Stimulated activated CD8-positive, alpha-beta memory T cell treated with anti-CD3 and anti-CD28 coated beads, Interleukin-12 subunit alpha, Interleukin-12 subunit beta, amount 100 ng/mL, for 24 hours (primary cell): Measurements from ENCODE around the gene TRIM37.

Experiments used
- DNase-seq: peaks from one replicate; pipeline ENCODE4 v3.0.0-alpha.2; 2020; ENCODE audit errors: extremely low read depth

Gene TRIM37

GRCh38 chr17:58947411-58947810 lies 159.3 kb downstream of the TRIM37 start:
- no peak for DNase-seq

- no peak for DNase-seq
These were observed 162.5 kb downstream of the TRIM37 start for GRCh38 chr17:58944166-58944565.

- DNase-seq, result no peak
These were observed 170.4 kb downstream of the TRIM37 start for GRCh38 chr17:58936295-58936694.

- DNase-seq, result no peak
These were observed 173.7 kb downstream of the TRIM37 start for GRCh38 chr17:58932956-58933355.
